A204.1 (cell line): ENCODE results near the gene PSKH1.
A peak's percentile ranks its signal among the peaks of the same experiment; 100 is the strongest.
"Not testable (repeated sequence)": the region's sequence is repeated elsewhere in the genome, so short reads cannot be mapped to it uniquely, and the experiment has no call there.

ENCODE experiments used
- FAIRE-seq: peaks from 2 replicates; lab custom pipeline; 2012; peaks lifted over from hg19 to GRCh38; lab: Jason Lieb, UNC

PSKH1 gene

GRCh38 chr16:67926181-67926750, 33.2 kb downstream of the PSKH1 start:
- no peak for FAIRE-seq

DNA sequence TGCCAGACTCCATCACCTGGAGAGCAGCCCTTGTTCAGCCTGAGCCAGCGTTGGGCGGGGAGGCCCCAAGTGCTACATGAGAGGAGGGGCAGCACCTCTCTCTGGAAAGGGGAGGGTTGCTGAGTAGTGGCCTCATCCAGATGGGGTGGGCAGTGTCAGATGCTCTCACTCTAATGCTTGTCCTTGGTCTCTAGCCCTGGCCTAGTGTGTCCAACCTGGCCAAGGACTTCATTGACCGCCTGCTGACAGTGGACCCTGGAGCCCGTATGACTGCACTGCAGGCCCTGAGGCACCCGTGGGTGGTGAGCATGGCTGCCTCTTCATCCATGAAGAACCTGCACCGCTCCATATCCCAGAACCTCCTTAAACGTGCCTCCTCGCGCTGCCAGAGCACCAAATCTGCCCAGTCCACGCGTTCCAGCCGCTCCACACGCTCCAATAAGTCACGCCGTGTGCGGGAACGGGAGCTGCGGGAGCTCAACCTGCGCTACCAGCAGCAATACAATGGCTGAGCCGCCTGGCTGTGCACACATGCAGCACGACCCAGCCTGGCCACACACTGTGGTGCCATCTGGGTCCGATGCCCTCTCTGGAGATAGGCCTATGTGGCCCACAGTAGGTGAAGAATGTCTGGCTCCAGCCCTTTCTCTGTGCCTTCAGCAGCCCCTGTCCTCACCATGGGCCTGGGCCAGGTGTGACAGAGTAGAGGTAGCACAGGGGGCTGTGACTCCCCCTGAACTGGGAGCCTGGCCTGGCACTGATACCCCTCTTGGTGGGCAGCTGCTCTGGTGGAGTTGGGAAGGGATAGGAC, 34.3 kb downstream of the PSKH1 start:
- FAIRE-seq = no peak

GRCh38 chr16:67928147-67928546, 35.1 kb downstream of the PSKH1 start:
- no peak for FAIRE-seq

GRCh38 chr16:67928561-67929364, 35.7 kb downstream of the PSKH1 start:
- no peak for FAIRE-seq

DNA sequence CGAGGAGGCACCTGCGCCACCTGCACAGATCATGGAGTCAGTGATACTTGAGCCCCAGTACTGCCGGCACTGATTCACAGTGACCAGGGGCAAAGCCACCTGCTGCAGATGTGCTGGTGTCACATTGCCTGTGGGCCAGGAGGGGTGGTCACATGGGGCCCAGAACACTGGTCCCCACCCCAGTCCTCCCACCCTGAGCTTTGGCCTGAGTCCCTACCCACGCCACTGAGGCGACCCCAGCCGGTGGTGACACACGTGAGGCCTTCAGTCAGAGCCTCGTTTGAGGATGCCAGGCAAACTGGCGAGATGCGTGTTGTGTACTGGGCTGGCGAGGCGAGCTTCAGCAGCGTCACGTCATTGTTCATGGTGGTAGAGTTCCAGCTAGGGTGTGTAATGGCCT, 37.1 kb downstream of the PSKH1 start:
- no peak for FAIRE-seq

- no peak for FAIRE-seq
Observed at GRCh38 chr16:67930678-67931211, 37.7 kb downstream of the PSKH1 start.

DNA sequence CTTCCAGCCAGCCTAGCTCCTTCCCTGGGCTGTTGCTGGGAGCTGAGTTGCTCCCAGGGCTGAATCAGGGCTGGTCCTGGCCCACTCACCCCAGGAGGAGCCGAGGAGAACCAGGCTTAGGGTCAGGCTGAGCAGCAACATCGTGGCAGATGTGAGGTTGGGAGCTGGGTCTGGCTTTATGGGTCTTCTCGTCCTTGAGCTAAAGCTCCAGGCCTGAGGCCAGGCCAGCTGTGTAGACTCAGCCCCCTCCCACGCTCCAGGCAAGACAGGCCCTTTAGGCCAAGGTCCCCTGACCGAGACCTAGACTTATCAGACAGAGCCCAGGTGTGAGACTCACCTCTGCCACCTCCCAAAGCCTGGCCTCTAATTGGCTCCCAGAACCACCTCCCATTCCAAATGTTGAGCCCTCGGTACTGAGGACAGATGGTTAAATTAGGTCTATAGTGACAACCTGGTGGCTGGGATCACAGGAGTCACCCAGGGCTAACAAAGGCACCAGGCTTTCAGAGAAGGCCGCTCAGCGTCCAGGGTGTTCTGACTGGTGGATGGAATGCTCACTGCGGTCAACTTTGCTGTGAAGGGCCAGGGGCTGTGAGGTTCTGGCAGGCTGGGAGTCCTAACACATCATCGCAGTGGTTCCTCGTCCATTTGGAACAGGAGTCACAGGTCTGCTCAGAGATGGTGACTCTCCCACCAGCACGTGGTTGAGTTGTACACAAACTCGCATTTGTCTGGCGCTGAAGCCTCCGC, 38.8 kb downstream of the PSKH1 start, which contains the start of gene CTRL:
Gene CTRL (minus strand): TSS at position 151 of the 750 bp plus-strand sequence. CDS start 10 bp downstream, at position 141.
- FAIRE-seq = no peak

DNA sequence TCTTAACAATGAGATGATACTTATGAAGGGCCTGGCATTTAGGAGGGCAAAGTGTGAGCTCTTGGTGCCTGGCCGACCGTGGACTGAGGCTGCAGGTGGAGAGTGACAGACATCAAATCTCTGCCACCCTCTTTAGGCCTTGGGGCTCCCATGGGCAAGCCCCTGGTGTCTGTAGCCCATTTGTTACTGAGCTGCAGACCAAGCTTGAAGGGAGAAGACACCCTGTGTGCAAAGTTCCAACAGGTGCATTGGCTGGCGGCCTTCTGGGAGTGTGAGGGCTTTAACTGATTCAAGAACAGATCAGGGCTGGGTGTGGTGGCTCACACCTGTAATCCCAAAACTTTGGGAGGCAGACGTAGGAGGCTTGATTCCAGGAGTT, 39.4 kb downstream of the PSKH1 start:
- no peak for FAIRE-seq

DNA sequence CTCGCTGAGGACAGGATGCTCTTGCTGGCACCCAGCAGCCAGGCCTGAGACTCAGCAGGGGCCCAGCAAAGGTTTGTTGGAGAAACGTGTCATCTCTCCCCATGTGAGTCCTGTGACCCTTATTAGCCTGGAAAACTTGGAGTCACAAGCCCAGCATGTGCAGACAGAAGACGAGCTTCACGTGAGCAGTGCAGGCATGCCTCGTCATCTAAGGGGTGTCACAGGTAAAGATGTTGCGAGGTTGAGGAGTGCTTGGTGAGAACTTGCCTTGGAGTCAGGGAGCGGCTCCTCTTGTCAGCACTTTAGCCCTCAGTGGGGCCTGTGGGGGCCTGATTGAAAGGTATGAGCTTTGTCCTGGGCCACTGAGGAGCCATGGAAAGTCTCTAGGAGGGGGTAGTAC, 40.8 kb downstream of the PSKH1 start:
- FAIRE-seq = no peak

DNA sequence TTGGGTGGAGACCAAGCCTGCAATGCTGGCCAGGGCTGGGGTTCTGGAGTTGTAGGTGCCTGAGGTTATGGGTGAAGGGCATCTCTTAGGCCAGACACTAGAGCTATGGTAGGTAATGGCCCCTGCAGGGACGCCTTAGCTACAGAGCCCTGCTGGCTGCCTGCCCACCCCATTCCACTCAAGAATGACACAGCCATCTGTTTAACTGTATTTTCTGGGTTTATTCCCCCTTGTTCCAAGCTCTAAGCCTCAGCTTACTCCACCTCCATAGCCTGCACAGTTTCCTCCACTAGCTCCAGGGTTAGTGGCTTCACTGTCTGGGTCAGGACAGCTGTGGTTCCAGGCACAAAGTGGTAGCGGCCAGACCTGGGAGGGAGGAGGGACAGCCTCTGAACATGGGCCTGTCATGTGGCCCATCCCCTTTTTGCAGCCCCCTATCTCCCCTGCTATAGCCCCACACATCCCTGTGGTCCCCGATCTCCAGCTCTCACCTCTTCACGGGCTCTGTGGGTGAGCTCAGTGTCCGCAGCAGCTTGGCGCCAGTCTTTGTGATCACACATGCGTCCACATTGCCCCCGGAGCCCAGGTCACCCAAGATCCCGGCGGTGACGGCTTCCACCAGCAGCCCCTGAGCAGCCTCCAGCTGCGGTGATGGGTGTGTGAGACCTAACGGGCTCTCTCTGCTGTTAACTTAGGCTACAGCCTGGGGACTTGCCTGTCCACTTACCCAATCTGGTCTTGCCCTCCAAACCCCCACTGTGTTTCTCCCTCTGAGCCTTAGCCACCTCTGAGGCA, 41.4 kb downstream of the PSKH1 start:
- no peak for FAIRE-seq

GRCh38 chr16:67935101-67935401, 42.0 kb downstream of the PSKH1 start:
- no peak for FAIRE-seq

GRCh38 chr16:67935402-67936123, 42.5 kb downstream of the PSKH1 start:
- peak; percentile 95 for FAIRE-seq

DNA sequence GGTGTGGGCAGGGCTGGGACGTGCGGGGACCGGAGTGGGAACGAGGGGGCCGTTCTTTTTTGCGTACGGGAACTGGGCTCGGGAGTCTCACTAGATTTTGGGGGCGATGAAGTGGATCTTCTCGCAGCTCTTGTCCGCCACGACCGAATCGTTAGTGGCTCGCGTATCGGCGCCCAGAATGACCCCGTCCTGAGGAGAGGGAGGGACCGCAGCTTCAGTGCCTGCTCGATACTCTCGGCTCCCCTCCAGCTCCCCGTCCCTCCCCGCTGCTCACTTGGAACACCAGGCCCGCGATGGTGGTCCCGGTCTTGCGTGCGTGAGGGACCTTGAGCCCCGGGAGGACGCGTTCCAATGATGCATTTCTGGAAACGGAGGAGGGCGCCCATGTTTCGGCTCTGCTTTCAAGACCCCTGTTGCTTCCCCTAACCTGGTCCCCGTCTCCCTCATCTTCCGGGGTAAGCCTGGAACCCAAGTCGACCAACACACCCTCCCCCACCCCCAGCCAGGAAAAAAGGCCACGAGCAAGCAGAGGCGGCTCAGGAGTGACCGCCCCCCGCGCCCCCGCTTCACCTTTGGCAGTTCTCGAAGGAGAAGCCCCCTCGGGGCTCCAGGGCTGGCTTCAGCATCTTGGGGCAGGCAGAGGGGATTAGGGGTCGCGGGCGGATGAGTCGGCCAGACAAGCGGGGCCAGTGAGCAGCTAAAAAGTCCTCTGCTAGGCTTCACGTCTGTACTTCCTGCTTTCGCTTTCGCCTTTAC, 43.2 kb downstream of the PSKH1 start, which contains the start of gene PSMB10:
Gene PSMB10 (minus strand): TSS at position 727 of the 756 bp plus-strand sequence. CDS start 101 bp downstream, at position 626.
- FAIRE-seq = no peak

GRCh38 chr16:67936880-67937605, 44.0 kb downstream of the PSKH1 start:
- FAIRE-seq = no peak

DNA sequence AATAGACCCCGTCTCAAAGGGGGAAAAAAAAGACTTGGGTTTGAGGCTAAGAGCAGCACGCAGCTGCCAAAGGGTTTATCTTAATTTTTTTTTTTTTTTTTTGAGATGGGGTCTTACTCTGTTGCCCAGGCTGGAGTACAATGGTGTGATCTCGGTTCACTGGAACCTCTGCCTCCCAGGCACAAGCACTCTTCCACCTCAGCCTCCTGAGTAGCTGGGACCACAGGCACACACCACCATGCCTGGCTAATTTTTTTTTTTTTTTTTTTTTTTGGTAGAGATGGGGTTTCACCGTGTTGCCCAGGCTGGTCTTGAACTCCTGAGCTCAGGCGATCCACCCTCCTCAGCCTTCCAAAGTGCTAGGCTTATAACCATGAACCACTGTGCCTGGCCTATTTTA, 44.7 kb downstream of the PSKH1 start:
- FAIRE-seq = not testable (repeated sequence)

DNA sequence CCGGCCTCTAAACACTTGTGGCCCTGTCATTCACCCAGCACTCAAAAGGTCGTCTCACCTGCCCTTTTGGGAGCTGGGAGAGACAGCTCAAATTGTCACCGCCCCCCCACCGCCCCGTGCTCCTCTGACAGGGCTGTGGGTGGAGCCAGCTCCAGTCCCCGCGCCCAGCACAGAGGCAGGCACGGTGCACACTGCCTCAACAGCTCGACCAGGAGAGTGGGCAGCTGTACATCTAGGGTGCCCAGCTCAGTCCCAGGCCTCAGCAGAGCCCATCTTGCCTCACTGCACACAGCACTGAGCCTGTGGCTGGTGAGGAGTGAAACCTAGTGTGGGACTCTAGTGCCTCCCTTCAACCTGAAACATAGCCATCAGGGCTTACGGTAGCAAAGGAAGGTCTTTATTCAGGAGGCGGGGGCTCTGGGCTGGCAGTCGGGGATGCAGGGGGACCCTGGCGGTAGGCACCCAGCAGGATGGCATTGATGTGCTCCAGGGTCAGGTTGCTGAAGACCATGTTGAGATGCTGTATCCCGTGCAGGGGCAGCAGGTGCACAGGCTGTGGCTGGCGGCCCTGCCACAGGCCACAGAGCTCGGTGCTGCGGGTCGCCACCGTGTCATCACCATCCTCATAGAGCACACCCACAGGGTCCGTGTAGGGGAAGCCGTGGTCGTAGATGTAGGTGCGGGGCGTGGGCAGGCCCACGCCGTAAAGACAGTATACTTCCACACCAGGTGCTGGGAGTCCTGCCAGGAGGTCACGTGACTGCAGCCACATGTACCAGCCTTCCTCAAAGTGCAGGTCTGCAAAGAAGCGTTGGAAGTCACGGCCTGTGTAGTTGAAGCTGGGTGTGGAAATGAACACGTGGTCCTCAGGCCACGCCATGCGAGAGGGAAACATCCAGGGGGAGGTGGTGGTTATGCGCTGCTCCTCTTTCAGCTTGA, 46.7 kb downstream of the PSKH1 start:
- no peak for FAIRE-seq

- no peak for FAIRE-seq
Observed at GRCh38 chr16:67940446-67941089, 47.5 kb downstream of the PSKH1 start.
